ENCODE measurements around the gene OR51F1.
"Not testable (repeated sequence)": the region's sequence is repeated elsewhere in the genome, so short reads cannot be mapped to it uniquely, and the experiment has no call there.

Gene OR51F1

GRCh38 chr11:4769838-4770237, at the start of gene OR51F1:
TSS of gene OR51F1 (minus strand) at chr11:4769938. CDS start at chr11:4769938, 0 bp downstream.
- no peak for DNase-seq

- no peak for DNase-seq
These were observed 39.5 kb upstream of the OR51F1 start for GRCh38 chr11:4809246-4809645.

DNA sequence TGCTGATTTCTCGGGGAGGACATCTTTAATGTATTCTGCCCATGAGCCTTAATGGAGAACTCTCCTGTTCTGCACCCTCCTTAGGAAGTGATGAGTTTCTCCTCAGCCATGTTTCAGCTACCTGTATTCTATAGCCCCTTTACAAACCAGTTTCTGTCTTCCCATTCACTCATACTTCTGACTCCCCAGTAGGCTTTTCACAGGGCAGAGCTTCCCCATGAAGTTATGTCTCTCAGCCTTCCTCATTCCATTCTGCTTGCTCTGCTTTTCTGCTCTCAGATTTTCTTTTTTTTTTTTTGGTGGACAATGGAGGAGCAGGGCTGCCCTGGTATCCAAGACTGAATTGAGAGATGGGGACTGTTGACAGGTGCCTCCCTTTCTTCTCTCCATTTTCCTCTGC, 38.7 kb upstream of the OR51F1 start:
- DNase-seq, result no peak

DNA sequence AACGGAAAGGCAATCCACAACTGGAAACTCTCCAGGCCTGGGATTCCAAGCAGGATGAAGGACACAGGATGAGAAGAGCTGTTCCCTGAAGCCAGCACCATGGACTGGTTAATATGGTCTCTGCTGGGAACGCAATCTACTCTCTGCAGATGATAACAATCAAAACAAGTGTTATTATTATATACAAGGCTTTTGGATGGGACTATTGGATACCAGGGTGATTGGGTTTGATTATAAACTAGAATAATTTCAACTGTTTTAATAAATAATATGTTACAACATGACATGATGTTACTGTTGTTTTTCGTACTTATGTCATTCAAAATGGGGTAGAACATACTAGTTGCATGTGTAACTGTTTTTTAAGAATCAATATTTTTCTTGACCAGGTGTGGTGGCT, 34.5 kb upstream of the OR51F1 start, which contains the start of gene OR52R1:
TSS of gene OR52R1 (minus strand) at position 101 of the 400 bp plus-strand sequence. CDS start at position 101, 0 bp downstream.
- DNase-seq, result no peak

DNA sequence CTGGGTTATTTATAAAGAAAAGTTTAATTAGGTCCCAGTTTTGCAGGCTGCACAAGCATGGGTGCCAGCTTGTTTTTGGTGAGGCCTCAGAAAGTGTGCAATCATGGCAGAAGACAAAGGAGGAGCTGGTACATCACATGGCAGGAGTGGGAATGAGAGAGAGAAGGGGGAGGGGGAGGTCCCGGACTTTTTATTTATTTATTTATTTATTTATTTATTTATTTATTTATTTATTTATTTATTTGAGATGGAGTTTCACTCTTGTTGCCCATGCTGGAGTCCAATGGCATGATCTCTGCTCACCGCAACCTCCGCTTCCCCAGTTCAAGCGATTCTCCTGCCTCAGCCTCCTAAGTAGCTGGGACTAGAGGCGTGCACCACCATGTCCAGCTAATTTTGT, 31.6 kb upstream of the OR51F1 start:
- DNase-seq, result not testable (repeated sequence)

DNA sequence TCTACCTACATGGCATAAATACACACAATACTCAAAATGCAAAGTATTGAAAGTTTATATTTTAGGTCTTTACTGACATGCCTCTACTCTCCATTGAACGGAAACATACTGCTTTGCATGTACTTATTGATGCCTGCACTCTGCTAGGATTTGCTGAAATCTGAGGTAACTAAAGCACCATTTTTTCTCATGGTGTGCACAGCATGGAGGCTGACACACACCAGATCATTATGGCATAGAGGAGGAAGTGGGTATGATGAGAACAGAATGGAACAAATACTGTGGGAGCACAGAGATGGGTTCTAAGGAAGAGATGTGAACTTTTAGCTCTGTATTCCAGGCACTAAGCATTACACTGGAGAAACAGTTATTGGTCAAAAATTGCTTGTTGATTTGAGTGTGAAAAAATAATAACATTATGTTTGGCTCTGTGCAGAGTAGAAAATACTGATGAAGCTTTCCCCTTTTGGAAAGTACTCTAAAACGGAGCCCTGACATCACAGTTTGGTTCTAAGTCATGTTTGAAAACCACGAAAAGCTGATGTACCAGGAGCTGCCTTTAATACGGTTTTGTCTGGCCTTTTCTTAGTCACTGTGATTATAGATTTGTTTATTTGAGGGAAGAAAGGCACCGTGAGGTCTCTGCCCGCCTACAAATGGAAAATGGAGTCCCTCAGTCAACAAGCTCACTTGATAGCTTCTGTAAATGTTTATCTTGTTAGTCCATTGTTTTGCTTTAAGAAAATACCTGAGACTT, 28.9 kb upstream of the OR51F1 start:
- no peak for DNase-seq

GRCh38 chr11:4797206-4797605, 27.5 kb upstream of the OR51F1 start:
- DNase-seq, result no peak

DNA sequence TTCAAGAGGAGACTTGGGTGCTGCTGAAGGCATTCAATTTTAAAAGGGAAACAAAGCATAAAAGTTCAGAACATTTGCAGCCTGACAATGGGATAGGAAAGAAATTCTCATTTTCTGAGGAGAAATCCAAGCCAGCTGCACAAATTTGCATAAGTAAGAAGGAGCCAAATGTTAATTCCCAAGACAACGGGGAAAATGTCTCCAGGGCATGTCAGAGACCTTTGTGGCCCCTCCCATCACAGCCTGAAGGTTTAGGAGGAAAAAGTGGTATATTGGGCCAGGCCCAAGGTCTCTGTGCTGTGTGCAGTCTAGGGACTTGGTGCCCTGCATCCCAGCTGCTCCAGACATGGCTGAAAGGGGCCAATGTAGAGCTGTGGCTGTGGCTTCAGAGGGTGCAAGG, 12.7 kb upstream of the OR51F1 start:
- DNase-seq, result no peak

DNA sequence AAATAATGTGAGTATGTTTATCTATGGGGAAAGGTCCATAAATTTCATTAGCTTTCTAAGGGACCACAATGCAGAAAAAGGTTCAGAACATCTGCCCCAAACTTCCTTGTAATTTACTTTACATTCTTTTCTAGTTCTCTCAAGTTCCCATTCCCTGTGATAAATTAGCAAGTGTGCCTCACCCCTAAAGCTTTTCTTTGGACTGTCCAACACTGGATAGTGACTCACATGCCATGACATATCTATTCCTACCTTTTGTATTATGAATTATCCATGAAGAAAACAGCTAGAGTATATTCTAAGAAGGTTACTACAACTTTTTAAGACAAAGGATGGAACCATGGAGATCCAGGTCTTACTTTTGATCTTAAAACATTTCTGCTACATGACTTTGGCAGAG, 1.6 kb downstream of the OR51F1 start:
- no peak for DNase-seq

DNA sequence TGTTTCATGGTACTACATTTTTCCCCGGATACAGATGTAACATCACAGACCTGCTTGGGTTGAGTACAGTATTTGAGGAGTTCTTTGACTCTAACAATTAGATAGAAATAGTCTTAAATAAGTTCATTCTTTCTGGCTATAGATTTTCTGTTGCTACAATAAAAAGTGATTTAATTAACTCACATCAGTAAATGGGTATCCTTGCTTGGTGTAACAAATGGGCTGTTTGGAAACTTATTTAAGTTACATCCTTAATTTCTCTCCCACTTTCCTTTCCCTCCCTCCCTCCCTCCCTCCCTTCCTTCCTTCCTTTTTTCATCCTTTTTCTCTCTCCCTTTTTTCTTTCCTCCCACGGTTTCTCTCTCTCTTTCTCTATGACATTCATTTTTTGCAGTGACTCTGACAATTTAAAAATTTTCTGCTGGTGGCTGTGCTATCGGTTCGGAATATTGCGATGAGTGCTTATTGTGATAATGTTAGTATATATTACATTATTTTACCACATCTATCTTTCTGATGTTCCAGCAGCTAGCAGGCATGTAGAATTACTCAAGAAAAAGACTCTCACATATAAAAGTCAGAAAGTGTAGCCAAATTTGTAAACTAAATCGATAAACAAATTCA, 3.2 kb downstream of the OR51F1 start:
- no peak for DNase-seq

DNA sequence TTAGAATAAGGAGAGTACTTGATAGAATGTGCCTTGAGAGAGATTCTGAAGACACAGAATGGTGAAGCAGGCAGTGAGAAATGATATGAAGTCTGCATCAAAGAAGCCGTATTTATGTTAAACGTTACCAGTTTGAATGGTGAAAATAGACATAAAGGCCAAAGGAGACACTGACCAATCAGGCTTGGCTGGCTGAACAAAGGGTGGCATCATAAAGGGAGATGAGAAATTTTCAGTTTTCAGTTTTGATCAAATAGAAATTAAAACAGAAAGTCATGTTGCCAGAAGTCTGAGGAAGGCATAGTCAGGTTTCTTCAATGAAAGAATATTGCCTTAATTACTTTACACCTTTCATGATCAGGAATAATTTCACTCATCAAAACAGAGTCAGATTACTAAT, 6.6 kb downstream of the OR51F1 start:
- no peak for DNase-seq

DNA sequence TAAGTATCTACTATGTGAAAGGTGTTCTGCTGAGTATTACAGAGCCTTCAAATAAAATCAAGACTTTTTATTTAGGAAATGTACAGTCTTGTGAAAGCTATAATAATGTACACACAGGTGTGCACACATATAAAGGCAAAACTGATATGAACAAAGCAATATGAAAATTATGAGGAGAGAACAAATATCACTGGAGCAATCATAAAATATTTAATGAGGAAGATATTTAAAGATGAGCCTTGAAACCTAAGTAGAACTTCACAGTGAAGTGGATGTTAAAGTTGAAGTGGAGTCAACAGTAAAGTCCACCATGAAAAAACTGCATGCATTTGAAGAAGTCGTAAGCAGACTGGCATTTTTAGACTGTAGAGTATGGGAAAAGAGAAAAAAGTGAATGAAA, 18.5 kb downstream of the OR51F1 start:
- no peak for DNase-seq

- no peak for DNase-seq
These were observed 21.3 kb downstream of the OR51F1 start for GRCh38 chr11:4748438-4748837.

DNA sequence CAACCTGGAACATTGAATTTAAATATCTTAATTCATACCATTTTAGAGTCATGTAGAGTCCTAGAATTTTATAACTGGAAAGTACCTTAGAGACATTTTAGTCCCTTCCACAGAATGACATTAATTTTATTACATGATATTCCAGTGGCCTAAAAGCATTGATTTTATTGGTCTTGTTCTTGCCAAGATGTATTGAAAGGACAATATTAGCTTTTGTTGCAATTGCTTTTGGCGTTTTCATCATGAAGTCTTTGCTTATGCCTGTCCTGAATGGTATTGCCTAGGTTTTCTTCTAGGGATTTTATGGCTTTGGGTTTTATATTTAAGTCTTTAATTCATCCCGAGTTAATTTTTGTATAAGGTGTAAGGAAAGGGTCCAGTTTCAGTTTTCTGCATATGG, 29.0 kb downstream of the OR51F1 start:
- no peak for DNase-seq

- DNase-seq, result no peak
These were observed 42.6 kb downstream of the OR51F1 start for GRCh38 chr11:4727171-4727570.

DNA sequence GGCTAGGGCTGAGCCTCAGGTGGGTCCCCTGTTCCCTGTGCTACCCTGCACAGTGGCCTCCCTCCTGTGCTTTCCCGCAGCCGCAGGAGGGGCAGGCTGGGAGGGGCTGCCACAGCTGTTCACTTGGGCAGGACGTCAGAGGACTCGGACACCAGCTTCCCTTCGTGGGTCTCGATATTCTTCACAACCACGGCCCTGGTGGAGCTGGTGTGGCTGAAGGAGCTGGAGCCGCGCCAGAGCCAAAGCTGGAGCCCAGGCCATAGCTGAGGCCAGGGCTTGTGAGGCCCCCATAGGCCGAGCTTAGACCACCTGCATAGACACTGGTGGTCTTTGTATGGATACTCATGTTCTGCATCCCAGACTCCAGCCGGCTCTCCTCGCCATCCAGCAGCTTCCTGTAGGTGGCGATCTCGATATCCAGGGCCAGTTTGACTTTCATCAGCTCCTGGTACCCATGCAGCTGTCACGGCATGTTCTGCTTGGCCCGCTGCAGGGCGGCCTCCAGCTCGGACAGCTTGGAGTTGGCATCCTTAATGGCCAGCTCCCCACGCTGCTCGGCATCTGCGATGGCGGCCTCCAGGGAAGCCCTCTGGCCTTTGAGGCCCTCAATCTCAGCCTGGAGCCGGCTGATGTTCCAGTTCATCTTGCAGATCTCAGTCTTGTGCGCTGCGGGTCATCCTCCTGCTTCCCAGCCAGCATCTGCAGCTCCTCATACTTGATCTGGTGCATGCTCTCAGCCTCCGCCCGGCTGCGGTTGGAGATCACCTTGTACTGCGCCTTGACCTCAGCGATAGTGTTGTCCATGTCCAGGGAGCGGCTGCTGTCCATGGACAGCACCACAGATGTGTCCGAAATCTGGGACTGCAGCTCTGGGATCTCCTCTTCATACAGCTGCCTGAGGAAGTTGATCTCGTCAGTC, 46.9 kb downstream of the OR51F1 start:
- not testable (repeated sequence) for DNase-seq
